Hepatocyte (in vitro differentiated cells): ENCODE results near the gene MLPH.

Experiments used
- CTCF ChIP-seq: fragments of 200-600 bp; sonication (generic); IDR thresholded peaks from 2 replicates; pipeline ENCODE4 v1.5.1; 2016; ENCODE audit warnings: antibody characterized with exemption, mild to moderate bottlenecking; ENCODE audit not compliant: poor library complexity
- EZH2 ChIP-seq: fragments of 200-600 bp; sonication (generic); IDR thresholded peaks from 2 replicates; pipeline ENCODE4 v1.6.1; 2016; ENCODE audit warnings: antibody characterized with exemption, mild to moderate bottlenecking, borderline replicate concordance

DNA sequence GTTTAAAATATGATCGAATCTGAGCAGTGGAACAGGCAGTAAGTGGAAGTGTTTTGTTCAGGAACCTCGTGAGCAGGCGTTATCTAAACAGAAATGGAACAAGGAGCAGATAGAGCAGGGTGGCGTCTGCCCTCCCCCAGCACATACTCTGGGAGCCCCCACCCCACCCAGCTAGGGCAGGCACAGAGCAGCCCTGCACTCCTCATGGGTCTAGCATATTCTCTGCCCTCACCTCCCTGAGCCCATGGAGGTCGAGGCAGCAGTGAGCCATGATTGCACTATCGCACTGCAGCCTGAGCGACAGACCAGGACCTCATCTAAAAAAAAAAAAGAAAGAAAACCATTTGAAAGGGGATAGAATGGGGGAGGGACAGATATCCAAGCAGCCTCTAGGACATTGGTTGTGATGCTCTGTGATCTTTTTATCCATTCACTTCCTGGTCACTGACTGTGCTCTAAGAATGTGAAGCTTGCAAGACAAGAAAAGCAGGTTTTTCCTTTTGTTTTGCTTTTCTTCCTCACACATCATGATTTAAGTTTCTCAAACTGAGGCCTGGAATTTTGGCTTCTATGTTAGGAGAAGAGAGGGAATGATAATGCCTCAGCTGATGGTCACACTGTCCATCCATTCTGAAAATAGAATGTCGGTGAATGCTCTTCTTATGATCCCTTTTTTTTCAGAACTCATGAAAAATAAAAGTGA, 3.1 kb downstream of the MLPH start:
- TF ChIP-seq CTCF (no peak), EZH2 (no peak)
